Kidney (tissue), 14 donors: Measurements from ENCODE around the gene GLT6D1. TPM values are rescaled to one million over a fixed set of nuclear protein-coding genes. Genes with fewer than 3 reads are reported as not detected.

Experiments used
- DNase-seq, 5 donors: peaks; one replicate each; pipeline ENCODE4 v3.0.0-alpha.2; 2013 to 2020
- FAIRE-seq: peaks from 2 replicates; lab custom pipeline; 2012; peaks lifted over from hg19 to GRCh38; lab: Jason Lieb, UNC
- H3K27ac ChIP-seq, 2 donors: one replicate each; pipeline ENCODE4 v1.7.0; 2013; ENCODE audit warnings: low read depth in 2 of 2, low read length in 2 of 2, inconsistent platforms in 1 of 2
- H3K27me3 ChIP-seq: one replicate; pipeline ENCODE4 v1.7.1; 2013; ENCODE audit warnings: low read length, inconsistent platforms; ENCODE audit not compliant: control insufficient read depth, insufficient read depth
- H3K36me3 ChIP-seq, 3 donors: one replicate each; pipeline versions ENCODE4 v1.7.0 to v1.7.1; 2013; ENCODE audit warnings: low read length in 3 of 3, control low read depth in 1 of 3, inconsistent platforms in 1 of 3; ENCODE audit not compliant: insufficient read depth in 3 of 3, control insufficient read depth in 2 of 3
- H3K4me1 ChIP-seq, 3 donors: one replicate each; pipeline versions ENCODE4 v1.7.0 to v1.7.1; 2013; ENCODE audit warnings: low read length in 3 of 3, inconsistent platforms in 1 of 3, low read depth in 1 of 3; ENCODE audit not compliant: control insufficient read depth in 2 of 3, insufficient read depth in 2 of 3
- H3K4me3 ChIP-seq, 3 donors: one replicate each; pipeline versions ENCODE4 v1.7.0 to v1.8.1; 2013; ENCODE audit warnings: low read length in 3 of 3, control low read depth in 1 of 3, inconsistent platforms in 1 of 3
- H3K9ac ChIP-seq, 3 donors: one replicate each; pipeline versions ENCODE4 v1.7.0 to v1.7.1; 2013; ENCODE audit warnings: low read length in 3 of 3, control low read depth in 1 of 3, inconsistent platforms in 1 of 3
- H3K9me3 ChIP-seq, 3 donors: one replicate each; pipeline versions ENCODE4 v1.7.0 to v1.7.1; 2013; ENCODE audit warnings: low read length in 3 of 3, control low read depth in 1 of 3, inconsistent platforms in 1 of 3; ENCODE audit not compliant: control insufficient read depth in 2 of 3, insufficient read depth in 1 of 3
- intact Hi-C: fragments of 100-400 bp; cut with DNase I; formaldehyde crosslinking; loops from one replicate; pipeline ENCODE4 v1.11.1; 2022
- polyA plus RNA-seq: library from polyadenylated mRNA; stranded (reverse); fragments of 350-450 nt; fragmentation: Illumina TruSeq; extraction: RNeasy Lipid Tissue Mini Kit (QIAGEN cat#74804); gene quantifications from one replicate; pipeline ENCODE4 v1.2.3, GENCODE V29; 2014; ENCODE audit warnings: low read depth, low replicate concordance; ENCODE audit not compliant: insufficient read depth
- total RNA-seq: library from RNA; stranded (reverse); fragmentation: NEBNext Ultra II Directional; extraction: Animal tissue kit (Norgen Biotek cat#: 25700); gene quantifications from one replicate; pipeline ENCODE4 v1.2.1, GENCODE V29; 2021
- TF ChIP-seq, protein P1 (sequence below): IDR thresholded peaks from 3 replicates; pipeline ENCODE4 v1.5.1; 2012; ENCODE audit warnings: mild to moderate bottlenecking, moderate library complexity, borderline replicate concordance; ENCODE audit not compliant: insufficient read depth; ENCODE audit errors: extremely low read depth
- donor health status: control.
- donor health status: control.
- donor health status: control.
- donor health status: control.
- donor health status: control.
- donor health status: DM: yes; HTN: yes; CAD: no.
- donor health status: Normal renal cell carcinoma (clear cell type).

Gene GLT6D1
- total and polyA plus RNA-seq, 2 donors from 2014 or later, result not detected

DNA sequence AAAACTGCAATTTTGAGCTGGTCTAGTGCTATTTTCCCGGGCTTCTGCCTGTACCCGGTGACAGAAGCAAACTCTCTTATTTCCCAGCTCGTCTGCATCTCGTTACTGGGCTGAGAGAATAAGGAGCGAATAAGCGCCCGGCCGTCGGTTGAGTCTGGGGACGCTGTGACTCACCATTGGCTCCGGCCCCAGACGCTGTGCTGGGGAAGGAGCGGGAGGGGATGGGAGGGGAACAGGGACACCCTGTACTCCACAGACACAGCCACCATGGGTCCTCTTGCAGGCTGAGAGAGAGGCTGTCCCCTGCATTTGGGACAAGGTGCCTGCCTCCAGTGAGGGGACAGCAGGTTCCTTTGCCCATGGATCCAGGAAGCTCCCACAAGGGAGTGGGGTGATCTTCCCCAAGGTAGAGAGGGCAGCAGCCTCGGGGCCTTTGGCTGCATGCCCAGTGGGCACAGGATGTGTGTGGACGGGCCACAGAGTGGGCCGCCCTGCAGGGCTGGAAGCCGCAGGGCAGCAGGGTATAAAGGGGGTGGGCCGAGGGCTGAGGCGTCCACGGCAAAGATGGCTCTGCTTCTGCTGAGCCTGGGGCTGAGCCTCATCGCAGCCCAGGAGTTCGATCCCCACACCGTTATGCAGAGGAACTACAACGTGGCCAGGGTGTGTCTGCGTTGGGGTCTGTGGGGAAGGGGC lies 23.6 kb upstream of the GLT6D1 start, which contains the start of gene LCN9:
LCN9 (plus strand) TSS at position 552 of the 693 bp plus-strand sequence; CDS start at position 565, 13 bp downstream.
- TF ChIP-seq, protein P1, sequence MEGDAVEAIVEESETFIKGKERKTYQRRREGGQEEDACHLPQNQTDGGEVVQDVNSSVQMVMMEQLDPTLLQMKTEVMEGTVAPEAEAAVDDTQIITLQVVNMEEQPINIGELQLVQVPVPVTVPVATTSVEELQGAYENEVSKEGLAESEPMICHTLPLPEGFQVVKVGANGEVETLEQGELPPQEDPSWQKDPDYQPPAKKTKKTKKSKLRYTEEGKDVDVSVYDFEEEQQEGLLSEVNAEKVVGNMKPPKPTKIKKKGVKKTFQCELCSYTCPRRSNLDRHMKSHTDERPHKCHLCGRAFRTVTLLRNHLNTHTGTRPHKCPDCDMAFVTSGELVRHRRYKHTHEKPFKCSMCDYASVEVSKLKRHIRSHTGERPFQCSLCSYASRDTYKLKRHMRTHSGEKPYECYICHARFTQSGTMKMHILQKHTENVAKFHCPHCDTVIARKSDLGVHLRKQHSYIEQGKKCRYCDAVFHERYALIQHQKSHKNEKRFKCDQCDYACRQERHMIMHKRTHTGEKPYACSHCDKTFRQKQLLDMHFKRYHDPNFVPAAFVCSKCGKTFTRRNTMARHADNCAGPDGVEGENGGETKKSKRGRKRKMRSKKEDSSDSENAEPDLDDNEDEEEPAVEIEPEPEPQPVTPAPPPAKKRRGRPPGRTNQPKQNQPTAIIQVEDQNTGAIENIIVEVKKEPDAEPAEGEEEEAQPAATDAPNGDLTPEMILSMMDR, result no peak
- no peaks in the 10 kb centered on the region for H3K9me3 ChIP-seq
- H3K4me3 ChIP-seq, result no peak within 1 kb of the TSS
- H3K36me3 ChIP-seq, result no peaks in the 10 kb centered on the region
- H3K27me3 ChIP-seq, result no peaks in the 10 kb centered on the region
- intact Hi-C loops, result no loop called here
- no peak for FAIRE-seq
- H3K27ac ChIP-seq, result no peak within 1 kb of the TSS
- DNase-seq, result peak in 2 of 5 donors; percentile 38 to 53
- H3K4me1 ChIP-seq, result no peaks in the 10 kb centered on the region
- H3K9ac ChIP-seq, result no peak within 1 kb of the TSS

DNA sequence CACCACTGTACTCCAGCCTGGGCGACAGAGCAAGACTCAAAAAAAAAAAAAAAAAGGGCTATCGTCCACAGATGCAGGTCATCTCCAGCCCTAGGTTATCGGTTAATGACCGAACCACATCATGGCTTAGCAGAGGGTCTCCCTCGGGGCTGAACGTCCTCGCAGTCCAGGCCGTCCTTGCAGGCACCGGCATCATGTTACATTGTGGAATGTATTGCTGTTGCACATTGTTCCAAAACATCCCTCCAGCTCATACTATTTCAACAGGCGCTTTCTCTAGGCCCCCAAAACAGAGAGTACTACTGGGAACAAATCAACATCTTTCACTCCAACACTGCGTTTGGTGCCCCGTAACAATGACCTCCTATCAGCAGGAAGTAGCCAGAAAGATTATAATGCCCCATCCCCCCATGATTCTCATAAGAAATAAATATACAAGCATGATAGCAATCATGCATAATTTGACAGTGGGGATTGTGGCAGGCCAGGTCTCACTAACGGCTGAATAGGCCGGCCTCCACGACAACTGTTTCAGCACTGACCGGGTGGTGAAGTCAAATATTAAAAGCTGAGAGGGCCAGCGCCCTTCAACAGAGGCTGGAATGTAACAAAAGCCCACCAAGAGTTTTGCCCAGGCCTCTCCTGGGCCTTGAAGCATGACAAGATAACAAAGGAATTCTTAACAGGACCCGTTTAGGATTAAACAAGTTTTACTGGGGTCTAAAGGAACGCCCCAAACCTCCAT lies 22.6 kb upstream of the GLT6D1 start:
- Histone ChIP-seq H3K9me3 (no peaks in the 10 kb centered on the region), H3K4me1 (no peaks in the 10 kb centered on the region), H3K27me3 (no peaks in the 10 kb centered on the region), H3K27ac (no peak overlapping the region), H3K36me3 (no peaks in the 10 kb centered on the region), H3K9ac (no peak overlapping the region), H3K4me3 (no peak overlapping the region)
- TF ChIP-seq, protein P1, result no peak
- FAIRE-seq, result no peak
- peak in 3 of 5 donors; percentile 28 to 67 (median 44) for DNase-seq
- intact Hi-C loops, result no loop called here

DNA sequence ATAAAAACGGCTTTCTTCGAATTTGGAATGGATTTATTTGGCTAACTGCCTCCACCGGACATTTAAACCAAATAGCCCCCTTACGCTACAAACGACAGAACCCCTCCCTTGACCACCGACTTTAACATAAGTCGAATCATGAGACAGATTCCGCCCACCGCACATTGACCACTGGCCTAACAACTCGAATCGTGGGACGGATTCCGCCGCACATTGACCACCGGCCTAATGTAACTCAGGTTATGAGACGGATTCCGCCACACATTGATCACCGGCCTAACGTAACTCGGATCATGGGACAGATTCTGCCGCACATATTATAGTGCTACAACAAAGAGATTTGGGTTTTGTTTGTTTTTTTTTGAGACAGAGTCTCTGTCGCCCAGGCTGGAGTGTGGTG lies 21.1 kb upstream of the GLT6D1 start:
- Histone ChIP-seq H3K27me3 (no peaks in the 10 kb centered on the region), H3K4me3 (no peak overlapping the region), H3K9ac (no peak overlapping the region), H3K4me1 (no peaks in the 10 kb centered on the region), H3K36me3 (no peaks in the 10 kb centered on the region), H3K27ac (no peak overlapping the region), H3K9me3 (no peaks in the 10 kb centered on the region)
- DNase-seq (no peak), FAIRE-seq (no peak)
- intact Hi-C loops, result no loop called here
- TF ChIP-seq, protein P1, result no peak
